ENCODE results near the gene ITIH5. TPM values are rescaled to one million over a fixed set of nuclear protein-coding genes. Genes with fewer than 3 reads are reported as not detected.
A peak's percentile ranks its signal among the peaks of the same experiment; 100 is the strongest.

The ITIH5 gene
- total and polyA plus RNA-seq, 7 experiments from 2014 or later, result not detected

DNA sequence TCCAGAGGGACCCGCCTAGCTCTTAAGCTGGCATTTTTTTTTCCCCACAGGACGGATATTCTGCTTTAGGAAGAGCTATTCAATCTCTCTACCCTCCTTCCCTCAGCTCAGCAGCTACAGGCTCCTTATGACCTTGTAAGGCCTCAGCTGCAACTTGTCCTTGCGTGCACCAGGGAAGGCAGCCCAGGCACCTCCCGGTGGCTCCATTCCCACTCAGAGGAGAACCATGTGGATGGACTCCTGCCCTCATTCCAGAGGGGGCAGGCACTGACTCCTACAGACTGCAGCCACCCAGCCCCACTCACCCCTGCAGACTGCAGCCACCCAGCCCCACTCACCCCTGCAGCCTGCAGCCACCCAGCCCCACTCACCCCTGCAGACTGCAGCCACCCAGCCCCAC is 73.7 kb downstream of the ITIH5 start:
- no peaks in the 10 kb centered on the region for H3K36me3 Mint-ChIP-seq
- Histone ChIP-seq H3K36me3 (ENCODE audit: control insufficient read depth in 2 of 3, insufficient read depth in 3 of 3, low read length in 3 of 3) (no peaks in the 10 kb centered on the region), H3K27me3 (ENCODE audit: control insufficient read depth in 2 of 2, insufficient read depth in 2 of 2, low read length in 2 of 2) (no peaks in the 10 kb centered on the region), H3K4me3 (ENCODE audit: low read length) (no peak overlapping the region), H3K4me1 (ENCODE audit: control insufficient read depth in 2 of 2, insufficient read depth in 2 of 2, low read length in 2 of 2) (no peaks in the 10 kb centered on the region), H3K9me3 (ENCODE audit: control insufficient read depth in 2 of 3, low read length in 3 of 3) (no peaks in the 10 kb centered on the region), H3K27ac (ENCODE audit: low read depth, low read length) (no peak overlapping the region)
- peaks cover 0 to 6% (median 0%) of the 10 kb centered on the region in 5 donors for H3K27me3 Mint-ChIP-seq
- peaks cover 0 to 1% (median 0%) of the 10 kb centered on the region in 11 donors for H3K9me3 Mint-ChIP-seq
- no peak overlapping the region for H3K27ac Mint-ChIP-seq
- DNase-seq (no peak), ATAC-seq (no peak)
- intact Hi-C loops (cut with micrococcal nuclease), result no loop called here
- H3K4me1 Mint-ChIP-seq, result peaks cover 0 to 5% (median 0%) of the 10 kb centered on the region in 7 donors
- POLR2A ChIA-PET, result no interaction called here
- CTCF ChIA-PET, result no interaction called here
- H3K4me3 Mint-ChIP-seq, result no peak overlapping the region

DNA sequence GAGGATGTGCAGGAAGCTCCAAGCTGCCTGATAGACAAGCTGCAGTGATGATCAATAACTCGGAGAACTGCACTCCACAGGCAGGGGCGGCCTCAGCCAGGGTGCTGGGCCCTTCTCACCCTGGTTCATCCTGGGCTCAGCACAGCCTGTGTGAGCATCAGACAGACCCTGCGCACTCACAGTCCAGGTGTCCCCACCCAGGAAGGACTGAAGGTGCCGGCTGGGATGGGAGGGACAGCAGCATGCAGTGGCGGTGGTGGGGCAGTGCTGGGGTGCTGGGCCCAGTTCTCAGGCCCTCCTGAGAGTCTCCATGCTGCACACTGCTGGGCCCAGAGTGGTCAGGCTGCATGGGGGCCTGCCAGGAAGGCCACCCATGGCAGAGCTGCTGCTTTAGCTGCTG is 74.1 kb downstream of the ITIH5 start:
- no peak overlapping the region for H3K27ac ChIP-seq (ENCODE audit: low read depth, low read length)
- Mint-ChIP-seq H3K9me3 (peaks cover 0 to 1% (median 0%) of the 10 kb centered on the region in 11 donors), H3K4me3 (no peak overlapping the region), H3K36me3 (no peaks in the 10 kb centered on the region), H3K4me1 (peaks cover 0 to 5% (median 0%) of the 10 kb centered on the region in 7 donors), H3K27me3 (peaks cover 0 to 6% (median 0%) of the 10 kb centered on the region in 5 donors), H3K27ac (peak overlapping the region in 1 of 9 donors; percentile 4)
- H3K4me3 ChIP-seq (ENCODE audit: low read length), result no peak overlapping the region
- H3K27me3 ChIP-seq (ENCODE audit: control insufficient read depth in 2 of 2, insufficient read depth in 2 of 2, low read length in 2 of 2), result no peaks in the 10 kb centered on the region
- intact Hi-C loops (cut with micrococcal nuclease), result no loop called here
- ChIA-PET POLR2A (no interaction called here), CTCF (no interaction called here)
- H3K9me3 ChIP-seq (ENCODE audit: control insufficient read depth in 2 of 3, low read length in 3 of 3), result no peaks in the 10 kb centered on the region
- DNase-seq (no peak), ATAC-seq (no peak)
- H3K36me3 ChIP-seq (ENCODE audit: control insufficient read depth in 2 of 3, insufficient read depth in 3 of 3, low read length in 3 of 3), result no peaks in the 10 kb centered on the region
- H3K4me1 ChIP-seq (ENCODE audit: control insufficient read depth in 2 of 2, insufficient read depth in 2 of 2, low read length in 2 of 2), result no peaks in the 10 kb centered on the region

DNA sequence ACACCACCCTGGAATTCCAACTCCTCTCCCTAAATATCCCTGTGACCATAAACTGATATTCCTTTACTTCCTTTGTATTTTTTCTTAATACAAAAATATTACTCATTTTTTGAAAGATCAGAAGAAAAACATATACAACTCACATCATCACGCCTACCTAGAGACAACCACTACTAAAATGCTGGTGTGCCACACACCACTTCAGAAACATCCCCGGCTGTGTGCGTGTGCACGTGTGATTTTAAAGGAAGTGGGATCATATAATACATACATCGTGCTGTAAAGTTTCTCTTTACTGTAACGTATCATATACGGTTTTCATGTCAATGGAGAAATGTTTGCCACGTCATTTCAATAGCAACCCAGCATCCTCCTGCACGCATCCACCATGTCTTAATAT is 76.5 kb downstream of the ITIH5 start:
- ATAC-seq (no peak), DNase-seq (no peak)
- CTCF ChIA-PET, result interaction anchor here (1.2 kb wide), 1 partner anchor 671 kb away, joined by 3 read pairs; no protein-coding TSS in a partner anchor

DNA sequence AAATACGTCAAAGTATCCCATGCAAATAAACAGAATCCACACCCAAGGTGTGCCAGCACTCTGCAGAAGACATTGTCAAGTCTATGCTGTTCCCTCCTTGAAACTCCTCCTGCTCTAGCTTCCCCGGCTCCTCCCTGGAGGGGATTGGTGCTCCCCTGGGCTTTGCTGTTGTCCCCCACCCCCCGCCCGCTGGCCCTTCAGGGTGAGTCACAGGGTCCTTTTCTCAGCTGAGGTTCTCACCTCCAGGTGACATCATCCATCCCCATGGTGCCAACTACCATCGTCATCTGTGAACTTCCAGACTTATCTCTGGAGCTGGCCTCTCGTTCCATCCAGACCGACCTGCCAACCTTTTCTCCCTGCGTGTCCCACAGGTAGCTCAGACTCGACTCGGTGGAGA is 77.0 kb downstream of the ITIH5 start:
- intact Hi-C loops (cut with micrococcal nuclease), result no loop called here
- H3K9me3 Mint-ChIP-seq, result peaks cover 0 to 1% (median 0%) of the 10 kb centered on the region in 11 donors
- no peak overlapping the region for H3K27ac ChIP-seq (ENCODE audit: low read depth, low read length)
- no peaks in the 10 kb centered on the region for H3K9me3 ChIP-seq (ENCODE audit: control insufficient read depth in 2 of 3, low read length in 3 of 3)
- no peaks in the 10 kb centered on the region for H3K4me1 ChIP-seq (ENCODE audit: control insufficient read depth in 2 of 2, insufficient read depth in 2 of 2, low read length in 2 of 2)
- ChIA-PET CTCF (no interaction called here), POLR2A (no interaction called here)
- H3K36me3 ChIP-seq (ENCODE audit: control insufficient read depth in 2 of 3, insufficient read depth in 3 of 3, low read length in 3 of 3), result no peaks in the 10 kb centered on the region
- DNase-seq (no peak), ATAC-seq (no peak)
- no peak overlapping the region for H3K4me3 ChIP-seq (ENCODE audit: low read length)
- peaks cover 0 to 8% (median 0%) of the 10 kb centered on the region in 5 donors for H3K27me3 Mint-ChIP-seq
- no peak overlapping the region for H3K27ac Mint-ChIP-seq
- no peaks in the 10 kb centered on the region for H3K36me3 Mint-ChIP-seq
- H3K4me3 Mint-ChIP-seq, result no peak overlapping the region
- H3K4me1 Mint-ChIP-seq, result peaks cover 1 to 11% (median 8%) of the 10 kb centered on the region in 7 donors
- no peaks in the 10 kb centered on the region for H3K27me3 ChIP-seq (ENCODE audit: control insufficient read depth in 2 of 2, insufficient read depth in 2 of 2, low read length in 2 of 2)

More for the DNA sequence above, 76.5 kb downstream of the ITIH5 start:
- no peaks in the 10 kb centered on the region for H3K4me1 ChIP-seq (ENCODE audit: control insufficient read depth in 2 of 2, insufficient read depth in 2 of 2, low read length in 2 of 2)
- Mint-ChIP-seq H3K36me3 (no peaks in the 10 kb centered on the region), H3K4me3 (no peak overlapping the region), H3K27ac (peak overlapping the region in 1 of 9 donors; percentile 41), H3K9me3 (peaks cover 0 to 1% (median 0%) of the 10 kb centered on the region in 11 donors), H3K27me3 (peaks cover 0 to 6% (median 0%) of the 10 kb centered on the region in 5 donors), H3K4me1 (peaks cover under 1 to 9% (median 3%) of the 10 kb centered on the region in 7 donors)
- POLR2A ChIA-PET, result no interaction called here
- intact Hi-C loops (cut with micrococcal nuclease), result no loop called here
- H3K27ac ChIP-seq (ENCODE audit: low read depth, low read length), result no peak overlapping the region
- H3K4me3 ChIP-seq (ENCODE audit: low read length), result no peak overlapping the region
- no peaks in the 10 kb centered on the region for H3K9me3 ChIP-seq (ENCODE audit: control insufficient read depth in 2 of 3, low read length in 3 of 3)
- H3K27me3 ChIP-seq (ENCODE audit: control insufficient read depth in 2 of 2, insufficient read depth in 2 of 2, low read length in 2 of 2), result no peaks in the 10 kb centered on the region
- no peaks in the 10 kb centered on the region for H3K36me3 ChIP-seq (ENCODE audit: control insufficient read depth in 2 of 3, insufficient read depth in 3 of 3, low read length in 3 of 3)

DNA sequence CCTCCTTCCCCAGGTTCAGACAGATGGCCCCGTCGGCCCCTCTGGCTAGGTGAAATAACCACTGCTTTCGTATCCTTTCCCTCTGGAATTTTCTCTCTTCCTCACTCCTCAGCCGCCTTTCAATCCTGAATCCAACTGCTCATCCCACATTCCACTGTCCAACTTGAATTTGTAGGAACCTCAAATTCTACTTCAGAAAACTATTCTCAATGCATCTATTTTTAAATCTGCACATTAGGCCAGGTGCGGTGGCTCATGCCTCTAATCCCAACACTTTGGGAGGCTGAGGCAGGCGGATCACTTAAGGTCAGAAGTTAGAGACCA is 78.9 kb downstream of the ITIH5 start:
- Histone ChIP-seq H3K9me3 (ENCODE audit: control insufficient read depth in 2 of 3, low read length in 3 of 3) (no peaks in the 10 kb centered on the region), H3K27ac (ENCODE audit: low read depth, low read length) (no peak overlapping the region), H3K27me3 (ENCODE audit: control insufficient read depth in 2 of 2, insufficient read depth in 2 of 2, low read length in 2 of 2) (no peaks in the 10 kb centered on the region), H3K36me3 (ENCODE audit: control insufficient read depth in 2 of 3, insufficient read depth in 3 of 3, low read length in 3 of 3) (no peaks in the 10 kb centered on the region), H3K4me3 (ENCODE audit: low read length) (no peak overlapping the region), H3K4me1 (ENCODE audit: control insufficient read depth in 2 of 2, insufficient read depth in 2 of 2, low read length in 2 of 2) (no peaks in the 10 kb centered on the region)
- DNase-seq (no peak), ATAC-seq (no peak)
- Mint-ChIP-seq H3K9me3 (no peaks in the 10 kb centered on the region), H3K27me3 (peaks cover 0 to 8% (median 0%) of the 10 kb centered on the region in 5 donors), H3K36me3 (no peaks in the 10 kb centered on the region), H3K4me3 (no peak overlapping the region), H3K4me1 (peaks cover 1 to 11% (median 10%) of the 10 kb centered on the region in 7 donors), H3K27ac (peak overlapping the region in 1 of 9 donors; percentile 68)
- intact Hi-C loops (cut with micrococcal nuclease), result no loop called here
- CTCF ChIA-PET, result no interaction called here
- POLR2A ChIA-PET, result no interaction called here

DNA sequence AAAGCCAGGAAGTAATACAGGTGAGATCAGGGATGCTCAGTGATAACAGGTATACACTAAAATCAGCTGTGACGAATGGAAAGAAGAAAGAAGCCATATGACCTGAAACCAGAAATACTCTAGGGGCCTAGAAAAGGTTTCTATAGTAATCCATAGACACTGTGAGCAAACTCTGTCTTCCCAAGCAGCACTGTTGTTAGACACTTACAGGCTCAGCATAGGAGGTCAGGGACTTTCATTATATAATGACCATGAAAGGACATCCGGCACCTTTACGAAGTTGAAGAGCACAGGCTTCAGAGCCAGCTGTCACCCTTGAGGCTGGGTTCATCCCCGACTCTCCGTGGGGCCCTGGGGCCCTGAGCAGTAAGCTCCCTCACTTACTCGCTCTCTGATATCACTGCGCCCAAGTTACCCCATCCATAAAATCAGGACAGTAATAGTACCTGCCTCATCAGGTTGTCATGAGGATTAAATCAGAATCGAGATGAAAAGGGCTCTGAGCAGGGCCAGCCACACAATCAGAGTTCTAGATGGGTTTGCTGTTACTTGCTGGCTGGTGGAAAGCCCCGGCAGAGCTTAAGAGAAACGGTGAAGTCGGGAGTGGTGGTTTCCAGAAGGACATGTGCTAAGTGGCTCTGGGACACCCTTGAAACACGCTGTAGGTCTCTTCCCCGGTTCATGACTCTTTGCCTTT is 79.5 kb downstream of the ITIH5 start:
- peaks cover 1 to 11% (median 10%) of the 10 kb centered on the region in 7 donors for H3K4me1 Mint-ChIP-seq
- no peaks in the 10 kb centered on the region for H3K36me3 Mint-ChIP-seq
- ChIA-PET POLR2A (no interaction called here), CTCF (no interaction called here)
- Histone ChIP-seq H3K27ac (ENCODE audit: low read depth, low read length) (no peak overlapping the region), H3K9me3 (ENCODE audit: control insufficient read depth in 2 of 3, low read length in 3 of 3) (no peaks in the 10 kb centered on the region), H3K4me3 (ENCODE audit: low read length) (no peak overlapping the region), H3K4me1 (ENCODE audit: control insufficient read depth in 2 of 2, insufficient read depth in 2 of 2, low read length in 2 of 2) (no peaks in the 10 kb centered on the region), H3K27me3 (ENCODE audit: control insufficient read depth in 2 of 2, insufficient read depth in 2 of 2, low read length in 2 of 2) (no peaks in the 10 kb centered on the region), H3K36me3 (ENCODE audit: control insufficient read depth in 2 of 3, insufficient read depth in 3 of 3, low read length in 3 of 3) (no peaks in the 10 kb centered on the region)
- peaks cover 0 to 8% (median 0%) of the 10 kb centered on the region in 5 donors for H3K27me3 Mint-ChIP-seq
- no peaks in the 10 kb centered on the region for H3K9me3 Mint-ChIP-seq
- DNase-seq (no peak), ATAC-seq (no peak)
- H3K27ac Mint-ChIP-seq, result peak overlapping the region in 1 of 9 donors; percentile 68
- intact Hi-C loops (cut with micrococcal nuclease), result no loop called here
- no peak overlapping the region for H3K4me3 Mint-ChIP-seq

DNA sequence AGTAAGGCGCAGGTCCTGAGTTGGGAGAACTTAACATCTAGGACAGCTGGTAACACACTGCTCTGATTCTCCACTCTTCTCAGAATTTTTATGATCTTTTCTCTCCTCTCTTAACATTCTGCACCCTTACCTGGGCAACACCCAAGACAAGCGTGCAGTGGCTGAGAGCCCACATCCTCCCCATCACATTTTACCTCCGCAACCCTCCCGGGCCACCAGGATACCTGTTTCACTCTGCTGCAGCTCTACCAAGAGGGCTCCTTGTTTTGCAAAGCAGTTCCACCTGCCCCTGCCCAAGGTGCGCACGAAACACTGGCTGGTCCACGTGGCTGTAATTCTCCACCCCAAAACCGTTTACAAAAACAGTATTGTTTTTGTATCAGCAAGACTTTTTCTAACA is 81.5 kb downstream of the ITIH5 start:
- peak; percentile 26 for ATAC-seq
- Histone ChIP-seq H3K9me3 (ENCODE audit: control insufficient read depth in 2 of 3, low read length in 3 of 3) (no peaks in the 10 kb centered on the region), H3K36me3 (ENCODE audit: control insufficient read depth in 2 of 3, insufficient read depth in 3 of 3, low read length in 3 of 3) (no peaks in the 10 kb centered on the region), H3K4me1 (ENCODE audit: control insufficient read depth in 2 of 2, insufficient read depth in 2 of 2, low read length in 2 of 2) (no peaks in the 10 kb centered on the region), H3K27ac (ENCODE audit: low read depth, low read length) (no peak overlapping the region), H3K4me3 (ENCODE audit: low read length) (no peak overlapping the region), H3K27me3 (ENCODE audit: control insufficient read depth in 2 of 2, insufficient read depth in 2 of 2, low read length in 2 of 2) (no peaks in the 10 kb centered on the region)
- ChIA-PET POLR2A (no interaction called here), CTCF (interaction anchor here (0.8 to 1.0 kb wide), 2 partner anchors 16 to 92 kb away, joined by 3 read pairs; no protein-coding TSS in a partner anchor)
- intact Hi-C loops (cut with micrococcal nuclease), result no loop called here
- H3K27ac Mint-ChIP-seq, result peak overlapping the region in 1 of 9 donors; percentile 6
- H3K4me3 Mint-ChIP-seq, result peak overlapping the region in 1 of 10 donors; percentile 2
- H3K36me3 Mint-ChIP-seq, result no peaks in the 10 kb centered on the region
- no peaks in the 10 kb centered on the region for H3K9me3 Mint-ChIP-seq
- H3K4me1 Mint-ChIP-seq, result peaks cover 1 to 10% (median 9%) of the 10 kb centered on the region in 7 donors
- H3K27me3 Mint-ChIP-seq, result peaks cover 0 to 8% (median 0%) of the 10 kb centered on the region in 5 donors
- DNase-seq, result peak in 5 of 9 donors; percentile 3 to 37 (median 12)

Data from naive thymus-derived CD4-positive, alpha-beta T cell (primary cell).